ENCODE measurements around the gene TIMP1. TPM values are rescaled to one million over a fixed set of nuclear protein-coding genes. Genes with fewer than 3 reads are reported as not detected.

TIMP1 gene
- total and polyA plus RNA-seq, 2 experiments from 2014 or later: 39.0 to 117 TPM

GRCh38 chrX:47612418-47612817 is 30.2 kb downstream of the TIMP1 start:
- TF ChIP-seq JUNB (IDR thresholded peaks at IDR 0.05; ENCODE audit: unreplicated experiment) (no peak), STAT1 (IDR thresholded peaks at IDR 0.05; ENCODE audit: unreplicated experiment) (no peak), ZNF331 (CRISPR knock-in tag; IDR thresholded peaks at IDR 0.05; ENCODE audit: low read depth) (no peak), CREB1 (CRISPR knock-in tag; IDR thresholded peaks at IDR 0.05; ENCODE audit: low read depth) (no peak), EZH2phosphoT487 (IDR thresholded peaks at IDR 0.05; ENCODE audit: unreplicated experiment) (no peak), EZH2 (IDR thresholded peaks at IDR 0.05; ENCODE audit: low read depth, unreplicated experiment) (no peak), POLR2AphosphoS5 (IDR thresholded peaks at IDR 0.05; ENCODE audit: low read depth) (no peak), REST (IDR thresholded peaks at IDR 0.05; ENCODE audit: unreplicated experiment) (no peak), NANOG (IDR thresholded peaks at IDR 0.05; ENCODE audit: borderline replicate concordance) (no peak), ZNF114 (CRISPR knock-in tag; IDR thresholded peaks at IDR 0.05) (no peak)
- TF ChIP-seq, protein P1, sequence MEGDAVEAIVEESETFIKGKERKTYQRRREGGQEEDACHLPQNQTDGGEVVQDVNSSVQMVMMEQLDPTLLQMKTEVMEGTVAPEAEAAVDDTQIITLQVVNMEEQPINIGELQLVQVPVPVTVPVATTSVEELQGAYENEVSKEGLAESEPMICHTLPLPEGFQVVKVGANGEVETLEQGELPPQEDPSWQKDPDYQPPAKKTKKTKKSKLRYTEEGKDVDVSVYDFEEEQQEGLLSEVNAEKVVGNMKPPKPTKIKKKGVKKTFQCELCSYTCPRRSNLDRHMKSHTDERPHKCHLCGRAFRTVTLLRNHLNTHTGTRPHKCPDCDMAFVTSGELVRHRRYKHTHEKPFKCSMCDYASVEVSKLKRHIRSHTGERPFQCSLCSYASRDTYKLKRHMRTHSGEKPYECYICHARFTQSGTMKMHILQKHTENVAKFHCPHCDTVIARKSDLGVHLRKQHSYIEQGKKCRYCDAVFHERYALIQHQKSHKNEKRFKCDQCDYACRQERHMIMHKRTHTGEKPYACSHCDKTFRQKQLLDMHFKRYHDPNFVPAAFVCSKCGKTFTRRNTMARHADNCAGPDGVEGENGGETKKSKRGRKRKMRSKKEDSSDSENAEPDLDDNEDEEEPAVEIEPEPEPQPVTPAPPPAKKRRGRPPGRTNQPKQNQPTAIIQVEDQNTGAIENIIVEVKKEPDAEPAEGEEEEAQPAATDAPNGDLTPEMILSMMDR (conservative IDR thresholded peaks at IDR 0.05; ENCODE audit: low read depth in 2 of 2): no peak
- TF ChIP-seq, protein P2, sequence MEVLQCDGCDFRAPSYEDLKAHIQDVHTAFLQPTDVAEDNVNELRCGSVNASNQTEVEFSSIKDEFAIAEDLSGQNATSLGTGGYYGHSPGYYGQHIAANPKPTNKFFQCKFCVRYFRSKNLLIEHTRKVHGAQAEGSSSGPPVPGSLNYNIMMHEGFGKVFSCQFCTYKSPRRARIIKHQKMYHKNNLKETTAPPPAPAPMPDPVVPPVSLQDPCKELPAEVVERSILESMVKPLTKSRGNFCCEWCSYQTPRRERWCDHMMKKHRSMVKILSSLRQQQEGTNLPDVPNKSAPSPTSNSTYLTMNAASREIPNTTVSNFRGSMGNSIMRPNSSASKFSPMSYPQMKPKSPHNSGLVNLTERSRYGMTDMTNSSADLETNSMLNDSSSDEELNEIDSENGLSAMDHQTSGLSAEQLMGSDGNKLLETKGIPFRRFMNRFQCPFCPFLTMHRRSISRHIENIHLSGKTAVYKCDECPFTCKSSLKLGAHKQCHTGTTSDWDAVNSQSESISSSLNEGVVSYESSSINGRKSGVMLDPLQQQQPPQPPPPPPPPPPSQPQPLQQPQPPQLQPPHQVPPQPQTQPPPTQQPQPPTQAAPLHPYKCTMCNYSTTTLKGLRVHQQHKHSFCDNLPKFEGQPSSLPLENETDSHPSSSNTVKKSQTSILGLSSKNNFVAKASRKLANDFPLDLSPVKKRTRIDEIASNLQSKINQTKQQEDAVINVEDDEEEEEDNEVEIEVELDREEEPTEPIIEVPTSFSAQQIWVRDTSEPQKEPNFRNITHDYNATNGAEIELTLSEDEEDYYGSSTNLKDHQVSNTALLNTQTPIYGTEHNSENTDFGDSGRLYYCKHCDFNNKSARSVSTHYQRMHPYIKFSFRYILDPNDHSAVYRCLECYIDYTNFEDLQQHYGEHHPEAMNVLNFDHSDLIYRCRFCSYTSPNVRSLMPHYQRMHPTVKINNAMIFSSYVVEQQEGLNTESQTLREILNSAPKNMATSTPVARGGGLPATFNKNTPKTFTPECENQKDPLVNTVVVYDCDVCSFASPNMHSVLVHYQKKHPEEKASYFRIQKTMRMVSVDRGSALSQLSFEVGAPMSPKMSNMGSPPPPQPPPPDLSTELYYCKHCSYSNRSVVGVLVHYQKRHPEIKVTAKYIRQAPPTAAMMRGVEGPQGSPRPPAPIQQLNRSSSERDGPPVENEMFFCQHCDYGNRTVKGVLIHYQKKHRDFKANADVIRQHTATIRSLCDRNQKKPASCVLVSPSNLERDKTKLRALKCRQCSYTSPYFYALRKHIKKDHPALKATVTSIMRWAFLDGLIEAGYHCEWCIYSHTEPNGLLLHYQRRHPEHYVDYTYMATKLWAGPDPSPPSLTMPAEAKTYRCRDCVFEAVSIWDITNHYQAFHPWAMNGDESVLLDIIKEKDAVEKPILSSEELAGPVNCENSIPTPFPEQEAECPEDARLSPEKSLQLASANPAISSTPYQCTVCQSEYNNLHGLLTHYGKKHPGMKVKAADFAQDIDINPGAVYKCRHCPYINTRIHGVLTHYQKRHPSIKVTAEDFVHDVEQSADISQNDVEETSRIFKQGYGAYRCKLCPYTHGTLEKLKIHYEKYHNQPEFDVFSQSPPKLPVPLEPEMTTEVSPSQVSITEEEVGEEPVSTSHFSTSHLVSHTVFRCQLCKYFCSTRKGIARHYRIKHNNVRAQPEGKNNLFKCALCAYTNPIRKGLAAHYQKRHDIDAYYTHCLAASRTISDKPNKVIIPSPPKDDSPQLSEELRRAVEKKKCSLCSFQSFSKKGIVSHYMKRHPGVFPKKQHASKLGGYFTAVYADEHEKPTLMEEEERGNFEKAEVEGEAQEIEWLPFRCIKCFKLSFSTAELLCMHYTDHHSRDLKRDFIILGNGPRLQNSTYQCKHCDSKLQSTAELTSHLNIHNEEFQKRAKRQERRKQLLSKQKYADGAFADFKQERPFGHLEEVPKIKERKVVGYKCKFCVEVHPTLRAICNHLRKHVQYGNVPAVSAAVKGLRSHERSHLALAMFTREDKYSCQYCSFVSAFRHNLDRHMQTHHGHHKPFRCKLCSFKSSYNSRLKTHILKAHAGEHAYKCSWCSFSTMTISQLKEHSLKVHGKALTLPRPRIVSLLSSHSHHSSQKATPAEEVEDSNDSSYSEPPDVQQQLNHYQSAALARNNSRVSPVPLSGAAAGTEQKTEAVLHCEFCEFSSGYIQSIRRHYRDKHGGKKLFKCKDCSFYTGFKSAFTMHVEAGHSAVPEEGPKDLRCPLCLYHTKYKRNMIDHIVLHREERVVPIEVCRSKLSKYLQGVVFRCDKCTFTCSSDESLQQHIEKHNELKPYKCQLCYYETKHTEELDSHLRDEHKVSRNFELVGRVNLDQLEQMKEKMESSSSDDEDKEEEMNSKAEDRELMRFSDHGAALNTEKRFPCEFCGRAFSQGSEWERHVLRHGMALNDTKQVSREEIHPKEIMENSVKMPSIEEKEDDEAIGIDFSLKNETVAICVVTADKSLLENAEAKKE (CRISPR knock-in tag; IDR thresholded peaks at IDR 0.05): no peak
- TF ChIP-seq, protein P3, sequence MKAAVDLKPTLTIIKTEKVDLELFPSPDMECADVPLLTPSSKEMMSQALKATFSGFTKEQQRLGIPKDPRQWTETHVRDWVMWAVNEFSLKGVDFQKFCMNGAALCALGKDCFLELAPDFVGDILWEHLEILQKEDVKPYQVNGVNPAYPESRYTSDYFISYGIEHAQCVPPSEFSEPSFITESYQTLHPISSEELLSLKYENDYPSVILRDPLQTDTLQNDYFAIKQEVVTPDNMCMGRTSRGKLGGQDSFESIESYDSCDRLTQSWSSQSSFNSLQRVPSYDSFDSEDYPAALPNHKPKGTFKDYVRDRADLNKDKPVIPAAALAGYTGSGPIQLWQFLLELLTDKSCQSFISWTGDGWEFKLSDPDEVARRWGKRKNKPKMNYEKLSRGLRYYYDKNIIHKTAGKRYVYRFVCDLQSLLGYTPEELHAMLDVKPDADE (IDR thresholded peaks at IDR 0.05): no peak
- no peak for ATAC-seq
- DNase-seq (ENCODE audit: low spot score): no peak

More at GRCh38 chrX:47612418-47612817, 30.2 kb downstream of the TIMP1 start:
- H2AFZ ChIP-seq: no peak overlapping the region
- no peaks in the 10 kb centered on the region for H3K27me3 ChIP-seq (ENCODE audit: insufficient read depth)
- Mint-ChIP-seq H3K36me3 (ENCODE audit: low read depth) (peaks cover 9% of the 10 kb centered on the region; the same call in 1 of the 3 replicates), H3K27me3 (ENCODE audit: insufficient read depth, low read depth, poor library complexity) (peaks cover 3% of the 10 kb centered on the region), H3K4me3 (no peak overlapping the region), H3K9me3 (no peaks in the 10 kb centered on the region), H3K4me1 (peaks cover 17% of the 10 kb centered on the region), H3K27ac (no peak overlapping the region)
- H3K4me3 ChIP-seq: no peak overlapping the region
- no peaks in the 10 kb centered on the region for H3K79me2 ChIP-seq (replicated peaks; ENCODE audit: insufficient read depth)
- H3K4me1 ChIP-seq (ENCODE audit: insufficient read depth): no peaks in the 10 kb centered on the region
- H3K36me3 ChIP-seq (ENCODE audit: insufficient read depth): no peaks in the 10 kb centered on the region
- no peaks in the 10 kb centered on the region for H4K20me1 ChIP-seq (replicated peaks; ENCODE audit: insufficient read depth)
- H3F3A ChIP-seq (replicated peaks; ENCODE audit: low read depth): no peaks in the 10 kb centered on the region
- no peak overlapping the region for H3K27ac ChIP-seq (ENCODE audit: low read depth)
- no peaks in the 10 kb centered on the region for H3K9me2 ChIP-seq (ENCODE audit: insufficient read depth)
- no peak overlapping the region for H3K4me2 ChIP-seq

Data from GM23338 (cell line).